Islet precursor cell (in vitro differentiated cells): Measurements from ENCODE around the gene TEFM.
A peak's percentile ranks its signal among the peaks of the same experiment; 100 is the strongest.
"Not testable (repeated sequence)": the region's sequence is repeated elsewhere in the genome, so short reads cannot be mapped to it uniquely, and the experiment has no call there.

Experiments used
- DNase-seq: peaks from one replicate; pipeline ENCODE4 v3.0.0-alpha.2; 2018

Gene TEFM

GRCh38 chr17:30920683-30921543 lies 14.9 kb upstream of the TEFM start:
- no peak for DNase-seq

GRCh38 chr17:30920282-30920681 lies 14.2 kb upstream of the TEFM start:
- DNase-seq = peak; percentile 69

DNA sequence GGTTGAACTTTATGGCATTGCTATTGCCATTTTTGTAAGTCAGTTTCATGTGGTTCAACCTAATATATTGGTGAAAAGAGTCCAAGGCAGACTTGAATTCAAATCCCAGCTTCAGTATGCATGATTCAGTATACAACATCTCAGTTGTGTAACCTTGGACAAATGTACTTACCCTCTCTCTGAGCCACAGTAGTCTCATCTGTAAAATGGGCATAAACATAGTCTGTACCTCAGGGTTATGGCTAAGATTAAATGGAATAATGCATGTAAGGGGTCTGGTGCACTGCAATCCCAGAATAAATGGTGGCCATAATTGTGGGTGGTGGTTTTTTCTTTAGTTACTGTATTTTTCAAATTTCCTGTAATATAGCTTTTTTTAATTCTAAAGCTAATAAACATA lies 11.0 kb upstream of the TEFM start:
- no peak for DNase-seq

- no peak for DNase-seq
These were observed 10.0 kb upstream of the TEFM start for GRCh38 chr17:30915833-30916611.

GRCh38 chr17:30913955-30914354 lies 7.9 kb upstream of the TEFM start:
- no peak for DNase-seq

- DNase-seq = not testable (repeated sequence)
These were observed 4.1 kb upstream of the TEFM start for GRCh38 chr17:30910151-30910550.

- DNase-seq = no peak
These were observed 2.8 kb upstream of the TEFM start for GRCh38 chr17:30908717-30909420.

GRCh38 chr17:30905742-30906100 lies 317 bp downstream of the TEFM start:
- no peak for DNase-seq

DNA sequence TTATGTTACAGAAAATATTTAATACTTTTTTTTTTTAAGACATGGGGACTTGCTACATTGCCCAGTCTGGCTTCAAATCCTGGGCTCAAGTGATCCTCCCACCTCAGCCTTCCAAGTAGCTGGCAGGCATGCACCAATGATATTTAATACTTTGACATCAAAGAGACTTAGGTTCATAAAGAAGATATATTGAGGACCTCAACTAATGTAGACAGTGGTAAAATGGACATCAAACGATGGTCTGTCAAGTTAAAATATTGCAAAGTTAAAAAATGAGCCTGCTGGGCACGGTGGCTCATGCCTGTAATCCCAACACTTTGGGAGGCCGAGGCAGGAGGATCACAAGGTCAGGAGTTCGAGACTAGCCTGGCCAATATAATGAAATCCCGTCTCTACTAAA lies 8.7 kb downstream of the TEFM start:
- no peak for DNase-seq

GRCh38 chr17:30894236-30894635 lies 11.8 kb downstream of the TEFM start:
- DNase-seq = no peak

DNA sequence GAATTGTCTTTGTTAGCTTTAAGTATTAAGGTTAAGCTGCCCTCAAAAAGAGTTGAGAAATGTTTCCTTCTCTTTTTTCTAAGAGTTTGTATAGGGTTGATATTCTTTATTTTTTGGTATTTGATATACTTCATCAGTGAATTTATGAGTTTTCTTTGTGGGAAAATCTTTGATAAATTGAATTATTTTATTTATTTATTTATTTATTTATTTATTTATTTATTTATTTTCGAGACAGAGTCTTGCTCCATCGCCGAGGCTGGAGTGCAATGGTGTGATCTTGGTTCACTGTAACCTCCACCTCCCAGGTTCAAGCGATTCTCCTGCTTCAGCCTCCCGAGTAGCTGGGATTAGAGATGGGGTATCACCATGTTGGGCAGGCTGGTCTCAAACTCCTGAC lies 19.9 kb downstream of the TEFM start:
- DNase-seq = no peak

DNA sequence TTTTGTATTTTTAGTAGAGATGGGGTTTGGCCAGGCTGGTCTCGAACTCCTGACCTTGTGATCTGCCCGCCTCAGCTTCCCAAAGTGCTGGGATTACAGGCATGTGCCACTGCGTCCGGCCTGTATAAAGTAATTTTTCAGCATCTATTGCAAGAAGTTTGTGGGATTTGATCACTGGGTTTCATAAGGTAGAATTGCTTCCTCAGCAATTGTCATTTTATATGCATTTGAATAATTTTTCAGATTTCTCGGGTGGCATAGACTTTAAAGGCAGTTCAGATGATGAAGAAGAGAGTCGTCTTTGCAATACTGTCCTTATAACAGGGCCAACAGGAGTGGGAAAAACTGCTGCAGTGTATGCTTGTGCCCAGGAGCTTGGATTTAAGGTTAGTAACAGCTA lies 37.0 kb downstream of the TEFM start:
- DNase-seq = no peak

GRCh38 chr17:30864636-30865035 lies 41.4 kb downstream of the TEFM start:
- DNase-seq = no peak

- DNase-seq = peak; percentile 85
These were observed 47.3 kb downstream of the TEFM start for GRCh38 chr17:30858556-30859250.

GRCh38 chr17:30854146-30854545 lies 51.9 kb downstream of the TEFM start:
- no peak for DNase-seq
